Muscle of back (tissue), 10 donors: ENCODE data around the gene C1orf185. TPM values are rescaled to one million over a fixed set of nuclear protein-coding genes. Genes with fewer than 3 reads are reported as not detected.

ENCODE experiments used
- polyA plus RNA-seq, 10 donors: library from polyadenylated mRNA; unstranded; fragments of 120-200 nt; gene quantifications; one replicate each; pipeline ENCODE4 v1.2.1, GENCODE V29; 2013; ENCODE audit not compliant: insufficient read length in 10 of 10

C1orf185 gene
- polyA plus RNA-seq, 10 donors = not detected

Other genes with a start within 250 kb of the C1orf185 start
- 10 to 100 TPM; 38.6 to 59.4 (median 46.2) TPM for gene FAF1, start 142.0 kb upstream of the C1orf185 start, polyA plus RNA-seq
- gene CDKN2C, start 132.0 kb upstream of the C1orf185 start, polyA plus RNA-seq = 10 to 100 TPM in 9 of 10 donors, 1 to 10 TPM in 1; 9.7 to 18.1 (median 12.4) TPM
- 100 to 1,000 TPM in 8 of 10 donors, 10 to 100 TPM in 2; 94.5 to 136 (median 115) TPM for gene RNF11, start 134.0 kb downstream of the C1orf185 start, polyA plus RNA-seq
- gene TTC39A, start 228.3 kb downstream of the C1orf185 start, polyA plus RNA-seq = 1 to 10 TPM; 3.2 to 7.7 (median 4.3) TPM